ENCODE data around the gene TCF19.
A peak's percentile ranks its signal among the peaks of the same experiment; 100 is the strongest.
"Not testable (repeated sequence)": the region's sequence is repeated elsewhere in the genome, so short reads cannot be mapped to it uniquely, and the experiment has no call there.

TCF19 gene

DNA sequence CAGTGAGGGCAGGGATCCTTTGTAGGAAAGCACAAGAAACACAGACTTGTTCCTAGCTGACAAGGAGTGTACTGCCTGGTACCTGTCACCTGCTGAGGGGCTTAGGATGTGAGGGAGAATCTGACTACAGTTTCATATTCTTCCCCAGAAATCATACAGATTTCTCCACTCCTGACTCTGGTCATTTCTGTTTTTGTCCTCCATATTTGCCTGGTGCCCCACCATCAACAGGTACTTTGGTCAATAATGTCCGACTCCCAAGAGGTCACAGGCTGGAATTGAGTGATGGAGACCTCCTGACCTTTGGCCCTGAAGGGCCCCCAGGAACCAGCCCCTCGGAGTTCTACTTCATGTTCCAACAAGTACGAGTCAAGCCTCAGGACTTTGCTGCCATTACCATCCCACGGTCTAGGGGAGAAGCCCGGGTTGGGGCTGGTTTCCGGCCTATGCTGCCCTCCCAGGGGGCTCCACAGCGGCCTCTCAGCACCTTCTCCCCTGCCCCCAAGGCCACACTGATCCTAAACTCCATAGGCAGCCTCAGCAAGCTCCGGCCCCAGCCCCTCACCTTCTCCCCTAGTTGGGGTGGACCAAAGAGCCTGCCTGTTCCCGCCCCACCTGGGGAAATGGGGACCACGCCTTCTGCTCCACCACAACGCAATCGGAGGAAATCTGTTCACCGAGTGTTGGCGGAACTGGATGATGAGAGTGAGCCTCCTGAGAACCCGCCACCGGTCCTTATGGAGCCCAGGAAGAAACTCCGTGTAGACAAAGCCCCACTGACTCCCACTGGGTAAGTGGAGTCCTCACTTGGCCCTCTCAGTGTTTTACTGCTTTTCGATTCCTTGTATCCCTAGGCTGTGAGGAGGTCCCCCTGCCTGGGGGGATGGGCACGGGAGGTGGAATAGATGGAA is 3.1 kb downstream of the TCF19 start:
- no peak for DNase-seq (ENCODE audit: low read depth, low spot score)

DNA sequence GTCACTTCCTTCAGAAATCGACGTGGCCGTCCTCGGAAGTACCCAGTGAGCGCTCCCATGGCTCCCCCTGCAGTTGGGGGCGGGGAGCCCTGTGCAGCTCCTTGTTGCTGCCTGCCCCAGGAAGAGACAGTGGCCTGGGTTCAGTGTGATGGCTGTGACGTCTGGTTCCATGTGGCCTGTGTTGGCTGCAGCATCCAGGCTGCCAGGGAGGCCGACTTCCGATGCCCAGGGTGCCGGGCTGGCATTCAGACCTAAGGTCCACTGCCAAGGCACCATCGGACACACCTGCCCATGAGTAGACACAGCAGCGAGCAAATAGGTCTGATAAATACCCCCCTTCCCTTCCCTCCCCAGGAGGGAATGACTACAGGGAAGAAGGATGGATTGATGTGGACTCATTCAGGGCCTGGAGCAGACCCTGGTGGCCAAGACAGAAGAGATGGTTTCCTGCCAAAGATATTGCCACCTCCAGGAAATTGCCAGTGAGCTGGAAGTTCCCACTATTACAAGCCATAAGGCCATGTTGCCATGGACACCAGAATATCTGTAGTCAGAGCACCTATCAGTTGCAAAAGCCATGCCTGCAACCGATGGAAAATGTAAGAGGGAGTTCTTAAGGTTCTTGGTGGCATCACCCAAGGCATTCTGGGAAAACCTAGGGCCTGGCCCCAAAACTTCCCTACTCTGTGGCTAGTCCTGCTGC is 4.2 kb downstream of the TCF19 start:
- peak; percentile 58 for DNase-seq (ENCODE audit: low read depth, low spot score)

DNA sequence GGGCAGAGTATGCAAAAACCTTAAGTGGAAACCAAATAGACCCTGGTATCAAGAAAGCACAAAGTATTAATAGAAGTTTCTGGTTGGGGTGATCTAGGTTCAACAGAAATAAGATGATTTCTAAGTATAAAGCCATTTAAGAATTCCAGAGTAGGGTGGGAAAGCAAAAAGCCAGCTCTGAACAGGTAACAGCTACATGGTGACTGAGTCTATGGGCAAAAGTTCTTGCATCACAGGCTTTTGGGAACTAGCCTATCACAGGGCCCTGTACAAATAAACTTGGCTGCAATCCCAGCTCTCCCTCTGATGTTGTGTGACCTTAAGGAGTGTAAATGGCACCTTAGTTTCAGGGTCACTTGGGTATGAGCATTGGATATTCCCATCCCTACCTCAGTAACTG is 5.5 kb downstream of the TCF19 start:
- no peak for DNase-seq (ENCODE audit: low read depth, low spot score)

DNA sequence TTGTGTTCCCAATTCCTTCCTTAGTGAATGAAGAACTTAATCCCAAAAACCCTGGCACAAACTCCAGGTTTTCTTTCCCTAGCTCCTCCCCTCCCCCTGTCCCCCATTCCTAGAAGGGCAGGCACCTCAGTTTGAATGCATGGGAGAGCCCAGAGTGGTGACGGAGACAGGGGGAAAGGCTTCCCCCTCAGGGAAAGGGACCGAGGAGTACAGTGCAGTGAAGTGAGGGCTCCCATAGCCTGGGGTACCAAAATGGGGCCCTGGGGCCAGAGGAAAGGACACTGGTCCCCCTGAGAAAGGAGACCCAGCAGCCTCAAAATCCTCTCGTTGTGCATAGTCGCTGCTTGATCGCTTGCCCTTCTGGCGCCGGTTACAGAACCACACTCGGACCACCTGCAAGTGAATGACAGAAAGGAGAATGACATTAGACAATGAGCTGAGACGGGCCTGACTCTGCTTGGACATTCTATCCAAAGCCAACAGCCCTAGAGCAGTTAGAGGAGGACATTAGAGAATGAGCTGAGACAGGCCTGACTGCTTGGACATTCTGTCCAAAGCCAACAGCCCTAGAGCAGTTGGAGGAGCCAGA is 6.2 kb downstream of the TCF19 start:
- not testable (repeated sequence) for DNase-seq (ENCODE audit: low read depth, low spot score)

DNA sequence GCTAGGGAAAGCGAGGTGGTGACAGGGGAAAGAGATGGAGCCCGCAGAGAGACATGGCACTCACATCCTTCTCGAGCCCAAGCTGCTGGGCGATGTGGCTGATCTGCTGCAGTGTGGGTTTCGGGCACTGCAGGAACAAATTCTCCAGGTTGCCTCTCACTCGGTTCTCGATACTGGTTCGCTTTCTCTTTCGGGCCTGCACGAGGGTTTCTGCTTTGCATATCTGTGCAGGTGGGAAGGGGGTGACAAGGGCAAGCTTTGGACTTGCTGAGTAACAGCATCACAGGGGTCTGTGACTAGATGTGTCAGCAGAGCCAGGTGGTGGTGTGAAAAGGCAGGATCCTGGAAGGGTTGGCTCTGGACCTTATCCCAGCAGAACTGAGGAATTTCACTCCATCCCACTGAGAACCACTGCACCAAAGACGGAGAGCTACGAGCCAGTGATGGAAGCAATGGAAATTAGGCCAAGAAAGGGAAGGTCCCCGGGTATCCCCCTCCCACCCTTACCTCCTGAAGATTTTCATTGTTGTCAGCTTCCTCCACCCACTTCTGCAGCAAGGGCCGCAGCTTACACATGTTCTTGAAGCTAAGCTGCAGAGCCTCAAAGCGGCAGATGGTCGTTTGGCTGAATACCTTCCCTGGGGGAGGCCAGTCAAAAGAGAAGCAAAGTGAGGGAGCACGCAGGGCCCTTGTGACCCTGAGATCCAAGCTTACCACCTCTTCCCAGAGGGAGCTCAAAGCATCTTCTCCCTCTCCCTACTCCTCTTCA is 6.9 kb downstream of the TCF19 start:
- DNase-seq (ENCODE audit: low read depth, low spot score) = not testable (repeated sequence)

DNA sequence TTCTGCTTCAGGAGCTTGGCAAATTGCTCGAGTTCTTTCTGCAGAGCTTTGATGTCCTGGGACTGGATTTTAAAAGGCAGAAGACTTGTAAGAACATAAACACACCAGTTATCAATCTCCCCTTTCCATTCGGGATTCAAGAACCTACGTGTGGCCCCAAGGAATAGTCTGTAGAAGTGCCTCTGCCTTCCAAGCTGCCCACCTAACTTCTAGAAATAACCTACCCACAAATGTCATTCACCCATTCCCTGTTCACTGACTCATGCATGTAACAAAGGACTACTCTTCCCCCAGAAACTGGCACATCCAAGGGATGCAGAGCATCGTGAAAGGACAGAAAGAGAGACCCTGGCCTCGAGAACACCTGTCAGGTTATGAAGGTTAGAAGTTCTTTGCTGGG is 7.6 kb downstream of the TCF19 start:
- no peak for DNase-seq (ENCODE audit: low read depth, low spot score)

DNA sequence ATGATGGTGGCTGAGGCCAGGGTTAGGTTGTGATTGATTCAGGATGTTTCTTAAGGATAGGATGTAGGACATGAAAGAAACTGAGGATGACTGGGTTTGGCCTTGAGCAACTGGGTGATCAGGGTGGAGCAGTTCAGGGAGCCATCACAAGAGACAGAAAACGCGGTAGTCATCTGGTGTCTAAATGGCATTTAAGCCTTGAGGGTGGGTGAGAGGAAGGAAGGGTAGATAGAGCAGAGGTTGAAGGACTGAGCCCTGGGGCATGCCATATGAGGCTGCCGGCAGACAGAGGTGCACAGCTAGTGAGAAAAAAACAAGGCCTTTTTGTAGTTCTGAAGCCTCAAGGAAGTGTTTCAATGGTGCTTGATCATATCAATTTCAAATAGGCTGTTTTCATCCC is 10.2 kb downstream of the TCF19 start:
- DNase-seq (ENCODE audit: low read depth, low spot score) = peak; percentile 79

DNA sequence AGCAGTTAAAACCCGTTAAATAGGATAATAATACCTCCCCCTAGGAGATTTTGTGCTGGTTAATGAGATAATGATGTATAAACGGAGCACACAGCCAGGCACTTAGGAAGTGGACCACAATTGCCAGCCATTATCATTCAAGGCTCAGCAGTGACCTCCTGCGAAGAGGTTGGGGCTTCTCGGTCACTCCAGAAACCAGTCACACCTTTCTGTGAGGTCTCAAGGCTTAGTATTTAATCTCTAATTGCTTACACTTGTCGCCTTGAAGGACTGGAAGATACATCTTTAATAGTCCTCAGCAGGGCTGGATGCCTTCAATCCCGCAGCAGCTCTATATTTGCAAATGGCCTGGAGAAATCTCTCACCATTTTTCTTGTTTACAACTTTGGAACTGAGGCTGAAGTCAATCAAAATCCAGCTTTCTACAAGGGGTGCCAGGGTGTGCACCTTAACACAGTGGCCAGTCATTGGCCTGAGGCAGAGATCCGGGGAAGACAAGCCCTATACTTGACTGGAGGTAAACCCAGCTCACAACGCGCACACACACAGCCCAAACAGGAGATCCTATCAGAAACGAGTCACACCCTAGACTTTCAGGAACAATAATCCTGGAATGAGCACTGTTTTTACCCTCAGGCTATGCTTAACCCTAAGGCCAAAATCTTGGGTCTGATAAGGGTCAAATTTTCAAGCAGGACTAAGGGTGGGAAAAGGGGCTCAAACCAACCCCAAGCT is 10.9 kb downstream of the TCF19 start:
- peak; percentile 71 for DNase-seq (ENCODE audit: low read depth, low spot score)

DNA sequence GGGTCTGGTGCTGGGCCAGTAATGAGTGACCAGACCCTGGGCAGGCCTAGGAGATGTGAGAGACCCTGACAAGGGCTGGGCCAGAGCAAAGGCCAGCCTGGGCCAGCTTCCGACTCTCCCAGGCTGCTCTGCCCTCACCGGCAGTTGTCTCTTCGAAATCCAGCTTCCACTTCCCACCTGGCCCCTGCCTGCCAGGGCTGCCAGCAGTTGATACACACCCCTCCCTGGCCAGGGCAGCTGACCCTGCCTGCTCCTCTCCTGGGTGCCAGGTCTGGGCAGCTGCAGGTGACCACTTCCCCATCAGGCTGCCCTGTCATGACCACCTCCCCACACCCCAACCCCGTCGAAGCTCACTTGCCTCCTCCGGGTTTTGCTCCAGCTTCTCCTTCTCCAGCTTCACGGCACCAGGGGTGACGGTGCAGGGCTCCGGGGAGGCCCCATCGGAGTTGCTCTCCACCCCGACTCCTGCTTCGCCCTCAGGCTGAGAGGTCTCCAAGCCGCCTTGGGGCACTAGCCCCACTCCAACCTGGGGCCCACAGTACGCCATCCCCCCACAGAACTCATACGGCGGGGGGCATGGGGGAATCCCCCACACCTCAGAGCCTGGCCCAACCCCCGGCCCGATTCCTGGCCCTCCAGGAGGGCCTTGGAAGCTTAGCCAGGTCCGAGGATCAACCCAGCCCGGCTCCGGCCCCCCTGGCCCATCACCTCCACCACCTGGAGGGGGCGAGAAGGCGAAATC is 11.6 kb downstream of the TCF19 start:
- DNase-seq (ENCODE audit: low read depth, low spot score) = not testable (repeated sequence)

DNA sequence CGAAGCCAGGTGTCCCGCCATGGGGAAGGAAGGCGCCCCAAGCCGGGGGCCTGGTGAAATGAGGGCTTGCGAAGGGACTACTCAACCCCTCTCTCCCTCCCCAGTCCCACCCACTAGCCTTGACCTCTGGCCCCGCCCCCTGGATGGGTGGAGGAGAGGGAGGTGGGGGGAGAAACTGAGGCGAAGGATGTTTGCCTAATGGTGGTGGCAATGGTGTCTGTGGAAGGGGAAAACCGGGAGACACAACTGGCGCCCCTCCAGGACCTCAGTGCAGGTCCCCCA is 12.2 kb downstream of the TCF19 start, which contains the start of gene POU5F1:
Gene POU5F1, minus strand, starts transcription at position 83 of the 282 bp plus-strand sequence. Its CDS starts 62 bp downstream, at position 21.
- DNase-seq (ENCODE audit: low read depth, low spot score) = peak; percentile 35

DNA sequence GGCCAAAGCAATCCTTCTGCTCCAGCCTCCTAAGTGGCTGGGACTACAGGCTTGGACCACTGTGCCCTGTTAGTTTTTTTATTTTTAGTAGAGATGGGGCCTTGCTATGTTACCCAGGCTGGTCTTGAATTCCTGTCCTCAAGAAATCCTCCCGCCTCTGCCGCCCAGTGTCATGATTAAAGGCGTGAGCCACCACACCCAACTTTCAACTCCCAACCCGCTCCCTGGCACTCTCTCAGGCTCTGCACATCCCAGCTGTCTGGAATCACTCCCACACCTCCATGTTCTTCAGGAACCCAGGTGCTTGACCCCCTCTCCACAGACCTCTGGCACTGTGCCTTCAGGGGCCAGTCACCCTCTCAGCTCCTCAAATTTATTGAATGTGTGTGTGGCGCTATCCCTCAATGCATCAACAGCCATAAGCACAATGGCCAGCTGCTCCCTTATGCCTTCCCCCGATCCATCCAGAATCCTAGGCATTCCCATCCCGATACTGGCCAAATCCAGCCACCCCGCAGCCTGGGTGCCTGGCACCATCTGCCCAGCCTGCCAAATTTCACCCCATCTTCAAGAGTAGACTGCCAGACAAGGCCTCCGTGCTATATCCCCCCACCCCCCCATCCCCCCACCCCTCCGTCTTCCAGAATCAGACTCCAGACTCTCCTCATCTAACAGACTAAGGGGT is 12.7 kb downstream of the TCF19 start:
- DNase-seq (ENCODE audit: low read depth, low spot score) = peak; percentile 42

DNA sequence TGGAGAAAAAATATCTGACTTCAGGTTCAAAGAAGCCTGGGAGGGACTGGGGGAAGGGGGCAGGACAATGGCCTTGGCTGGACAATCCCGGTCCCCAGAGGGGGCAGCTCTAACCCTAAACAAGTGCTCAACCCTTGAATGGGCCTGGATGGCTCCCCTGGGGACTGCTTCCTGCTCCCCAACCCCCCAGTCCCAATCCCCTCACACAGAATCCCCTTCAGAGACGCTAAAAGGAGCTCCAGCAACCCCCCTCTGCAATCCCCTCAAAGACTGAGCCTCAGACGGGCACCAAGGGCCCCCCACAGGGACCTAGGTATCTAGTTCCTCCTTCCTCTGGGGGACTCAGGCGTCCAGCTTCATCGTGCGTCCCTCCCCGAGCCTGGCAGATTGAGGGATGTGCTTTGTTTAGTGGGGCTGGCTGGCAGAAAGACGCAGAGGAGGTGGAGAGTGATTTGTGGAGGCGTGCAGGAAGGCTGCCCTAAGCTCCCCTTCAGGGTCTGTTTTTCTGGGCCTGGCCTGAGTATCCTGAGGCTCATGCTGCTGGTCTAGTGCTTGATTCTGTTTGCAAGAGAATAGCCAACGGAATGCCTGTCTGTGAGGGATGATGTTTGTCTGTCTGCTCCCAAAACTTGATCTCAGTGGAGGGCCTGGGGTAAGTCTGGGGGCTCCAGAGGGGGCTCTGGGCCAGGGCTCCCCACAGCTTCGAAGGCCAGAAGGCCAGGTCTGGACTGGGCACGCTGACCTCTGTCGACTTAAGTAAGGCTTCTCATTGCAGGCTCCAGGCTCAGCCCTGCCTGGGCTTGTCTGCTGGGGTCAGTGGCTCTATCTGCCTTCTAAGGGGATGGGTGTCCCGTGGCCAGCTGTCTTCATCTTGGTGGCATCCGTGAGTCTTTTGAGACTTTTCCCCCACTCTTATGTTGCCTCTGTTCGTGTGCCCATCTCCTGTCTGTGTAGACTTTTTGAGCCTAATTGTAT is 13.8 kb downstream of the TCF19 start:
- DNase-seq (ENCODE audit: low read depth, low spot score) = peak; percentile 88

DNA sequence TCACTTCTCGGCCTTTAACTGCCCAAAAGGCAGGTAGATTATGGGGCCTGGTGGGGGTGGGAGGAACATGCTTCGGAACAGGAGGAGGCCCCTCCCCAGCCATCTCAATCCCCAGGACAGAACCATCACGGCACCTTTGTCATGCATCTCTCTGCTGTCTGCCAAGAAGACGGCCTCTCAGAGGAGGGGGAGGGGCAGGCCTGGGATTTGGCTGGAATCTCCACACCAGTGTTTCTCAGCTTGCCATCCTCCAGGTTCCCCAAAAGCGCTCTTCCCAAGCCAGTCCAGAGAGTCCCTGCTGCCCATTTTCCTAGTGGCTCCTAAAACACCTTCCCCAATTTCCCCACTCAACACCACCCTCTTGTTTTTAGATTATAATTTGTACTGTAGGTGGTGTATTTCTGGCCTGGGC is 14.6 kb downstream of the TCF19 start:
- peak; percentile 92 for DNase-seq (ENCODE audit: low read depth, low spot score)

DNA sequence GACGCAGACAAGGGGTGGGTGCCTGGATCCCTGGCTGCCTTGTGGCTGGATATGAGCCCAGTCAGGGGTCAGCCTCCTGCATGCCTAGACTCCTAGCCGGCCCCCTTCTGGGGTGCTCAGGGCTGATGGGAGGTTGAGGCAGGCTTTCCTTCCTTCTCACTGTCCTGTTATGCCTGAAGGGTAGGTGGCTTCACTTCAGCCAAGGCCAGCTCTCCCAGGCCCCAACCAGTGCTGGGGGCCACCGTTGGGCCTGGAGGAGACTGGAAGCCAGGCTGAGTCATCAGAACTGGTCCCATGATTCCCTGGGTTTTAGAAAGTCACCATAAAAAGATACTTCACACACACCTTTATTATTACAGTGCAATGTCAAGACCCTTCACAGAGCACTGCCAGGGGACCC is 15.0 kb downstream of the TCF19 start:
- no peak for DNase-seq (ENCODE audit: low read depth, low spot score)

DNA sequence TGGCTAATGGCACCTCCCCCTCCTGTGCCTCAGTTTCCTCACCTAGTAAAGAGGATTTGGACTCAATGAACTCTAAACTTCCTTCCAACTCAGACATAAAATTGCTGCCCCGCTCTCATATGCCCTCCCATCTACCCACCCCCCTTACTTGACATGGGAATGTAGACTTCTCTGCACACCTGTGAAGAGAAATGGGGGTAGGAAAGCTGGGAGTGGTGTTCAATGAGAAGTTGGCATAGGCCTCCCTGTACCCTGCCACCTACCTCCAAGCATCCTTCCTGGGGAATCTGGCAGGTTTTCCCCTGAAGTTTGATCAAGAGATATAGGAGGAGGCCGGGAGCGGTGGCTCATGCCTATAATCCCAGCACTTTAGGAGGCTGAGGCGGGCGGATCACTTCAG is 16.0 kb downstream of the TCF19 start:
- no peak for DNase-seq (ENCODE audit: low read depth, low spot score)

DNA sequence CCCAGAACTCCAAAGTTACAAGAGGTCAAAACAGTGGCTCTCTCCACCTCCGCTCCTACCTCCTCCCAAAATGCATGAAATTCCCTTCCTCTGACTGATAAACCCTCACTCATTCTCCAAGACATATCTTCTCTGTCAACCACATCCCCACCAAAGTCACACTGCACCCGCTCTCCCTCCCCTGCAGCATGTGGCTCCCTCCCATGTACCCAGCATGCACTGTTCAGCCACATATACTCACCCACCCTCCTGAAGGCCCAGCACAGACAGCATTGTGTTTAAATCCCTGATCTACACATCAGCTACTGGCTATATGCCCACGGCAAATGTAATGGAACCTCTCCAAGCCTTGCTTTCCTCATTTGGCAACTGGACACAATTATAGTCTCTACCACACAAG is 17.6 kb downstream of the TCF19 start:
- DNase-seq (ENCODE audit: low read depth, low spot score) = no peak

DNA sequence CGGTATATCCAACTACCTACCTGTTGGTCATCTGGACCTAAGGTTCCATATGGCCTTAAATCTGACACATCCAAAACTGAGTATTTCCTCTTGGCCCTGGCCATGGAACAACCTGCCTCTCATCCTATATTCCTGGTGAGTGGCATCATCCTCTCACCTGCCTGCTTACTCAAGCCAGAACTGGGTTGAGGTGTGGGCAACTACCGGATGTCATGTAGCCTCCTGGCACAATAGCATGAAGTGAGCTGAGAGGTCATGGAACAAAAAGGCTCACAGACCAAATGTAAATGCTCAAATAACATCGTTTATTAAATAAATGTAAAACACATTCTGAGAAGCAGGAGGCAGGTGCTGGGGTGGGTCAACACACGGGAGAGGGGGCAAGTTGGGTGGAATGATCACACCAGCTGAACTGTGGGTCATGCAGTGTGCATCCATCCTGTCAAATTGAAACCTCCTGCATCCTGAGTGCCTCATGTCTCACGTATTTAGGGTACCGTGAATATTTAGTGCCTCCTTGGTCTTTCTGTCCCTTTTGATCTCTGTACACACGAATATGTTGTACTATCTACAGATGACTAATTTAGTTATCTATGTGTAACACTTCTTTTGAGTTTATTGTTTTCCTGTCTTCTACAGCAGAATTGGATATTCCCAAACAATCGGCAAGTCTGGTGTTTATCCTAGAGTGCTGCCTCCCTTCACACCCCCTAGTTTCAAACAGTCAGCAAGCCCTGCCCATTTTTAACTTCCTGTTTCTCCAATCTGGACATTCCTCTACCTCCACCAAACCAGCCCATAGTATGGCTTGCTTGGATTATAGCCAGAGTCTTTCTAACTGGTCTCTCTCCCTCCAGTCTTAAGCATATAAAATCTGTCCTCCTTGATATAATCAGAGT is 20.0 kb downstream of the TCF19 start:
- no peak for DNase-seq (ENCODE audit: low read depth, low spot score)

DNA sequence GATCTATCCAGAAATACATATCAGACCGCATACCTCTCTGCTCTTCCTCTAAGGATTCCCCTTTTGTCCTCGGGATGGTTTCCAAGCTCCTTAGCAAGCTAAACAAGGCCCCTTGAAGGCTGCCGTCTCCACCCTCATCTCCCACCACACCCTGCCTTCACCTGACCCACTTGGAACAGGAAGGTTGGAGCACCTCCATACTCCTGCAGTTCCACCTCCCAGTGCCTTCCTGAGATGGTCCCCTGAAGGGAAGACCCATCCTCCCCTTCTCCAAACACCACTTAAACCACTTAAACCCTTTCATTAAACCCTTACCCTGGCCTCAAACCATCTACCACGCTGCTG is 20.6 kb downstream of the TCF19 start:
- DNase-seq (ENCODE audit: low read depth, low spot score) = no peak
